ENCODE measurements around the gene DBNDD1. TPM values are rescaled to one million over a fixed set of nuclear protein-coding genes. Genes with fewer than 3 reads are reported as not detected.
"Not testable (repeated sequence)": the region's sequence is repeated elsewhere in the genome, so short reads cannot be mapped to it uniquely, and the experiment has no call there.

The DBNDD1 gene
- total RNA-seq, 2 experiments from 2014 or later, result 0.52 to 0.96 TPM

GRCh38 chr16:90010676-90011507, 8.4 kb downstream of the DBNDD1 start:
- Mint-ChIP-seq H3K36me3 (ENCODE audit: low read depth) (no peaks in the 10 kb centered on the region), H3K4me1 (ENCODE audit: low read depth) (peaks cover 15% of the 10 kb centered on the region), H3K9me3 (no peaks in the 10 kb centered on the region), H3K4me3 (no peak overlapping the region), H3K27me3 (peaks cover 2% of the 10 kb centered on the region), H3K27ac (no peak overlapping the region)
- TF ChIP-seq, protein P1, sequence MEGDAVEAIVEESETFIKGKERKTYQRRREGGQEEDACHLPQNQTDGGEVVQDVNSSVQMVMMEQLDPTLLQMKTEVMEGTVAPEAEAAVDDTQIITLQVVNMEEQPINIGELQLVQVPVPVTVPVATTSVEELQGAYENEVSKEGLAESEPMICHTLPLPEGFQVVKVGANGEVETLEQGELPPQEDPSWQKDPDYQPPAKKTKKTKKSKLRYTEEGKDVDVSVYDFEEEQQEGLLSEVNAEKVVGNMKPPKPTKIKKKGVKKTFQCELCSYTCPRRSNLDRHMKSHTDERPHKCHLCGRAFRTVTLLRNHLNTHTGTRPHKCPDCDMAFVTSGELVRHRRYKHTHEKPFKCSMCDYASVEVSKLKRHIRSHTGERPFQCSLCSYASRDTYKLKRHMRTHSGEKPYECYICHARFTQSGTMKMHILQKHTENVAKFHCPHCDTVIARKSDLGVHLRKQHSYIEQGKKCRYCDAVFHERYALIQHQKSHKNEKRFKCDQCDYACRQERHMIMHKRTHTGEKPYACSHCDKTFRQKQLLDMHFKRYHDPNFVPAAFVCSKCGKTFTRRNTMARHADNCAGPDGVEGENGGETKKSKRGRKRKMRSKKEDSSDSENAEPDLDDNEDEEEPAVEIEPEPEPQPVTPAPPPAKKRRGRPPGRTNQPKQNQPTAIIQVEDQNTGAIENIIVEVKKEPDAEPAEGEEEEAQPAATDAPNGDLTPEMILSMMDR (IDR thresholded peaks at IDR 0.05), result no peak
- intact Hi-C loops (cut with micrococcal nuclease), result no loop called here
- ChIA-PET CTCF (interaction anchor here (1.2 kb wide), 1 partner anchor 10 kb away, joined by 3 read pairs; no protein-coding TSS in a partner anchor), POLR2A (no interaction called here)
- no peak for ATAC-seq
- no peak for DNase-seq

- ChIA-PET POLR2A (interaction anchor here (1.0 to 1.4 kb wide), 2 partner anchors 12 to 39 kb away, joined by 3 to 4 read pairs; no protein-coding TSS in a partner anchor), CTCF (interaction anchor here (0.8 kb wide), 1 partner anchor 99 kb away, joined by 3 read pairs; no protein-coding TSS in a partner anchor)
- intact Hi-C loops (cut with micrococcal nuclease), result no loop called here
- Mint-ChIP-seq H3K4me1 (ENCODE audit: low read depth) (peaks cover 15% of the 10 kb centered on the region), H3K27me3 (peaks cover 2% of the 10 kb centered on the region), H3K36me3 (ENCODE audit: low read depth) (no peaks in the 10 kb centered on the region), H3K9me3 (no peaks in the 10 kb centered on the region), H3K27ac (no peak overlapping the region), H3K4me3 (peak overlapping the region; percentile 68)
- TF ChIP-seq, protein P1 (IDR thresholded peaks at IDR 0.05), result no peak
- ATAC-seq (peak; percentile 32), DNase-seq (no peak)
These were observed 9.9 kb downstream of the DBNDD1 start for GRCh38 chr16:90009172-90009899.

DNA sequence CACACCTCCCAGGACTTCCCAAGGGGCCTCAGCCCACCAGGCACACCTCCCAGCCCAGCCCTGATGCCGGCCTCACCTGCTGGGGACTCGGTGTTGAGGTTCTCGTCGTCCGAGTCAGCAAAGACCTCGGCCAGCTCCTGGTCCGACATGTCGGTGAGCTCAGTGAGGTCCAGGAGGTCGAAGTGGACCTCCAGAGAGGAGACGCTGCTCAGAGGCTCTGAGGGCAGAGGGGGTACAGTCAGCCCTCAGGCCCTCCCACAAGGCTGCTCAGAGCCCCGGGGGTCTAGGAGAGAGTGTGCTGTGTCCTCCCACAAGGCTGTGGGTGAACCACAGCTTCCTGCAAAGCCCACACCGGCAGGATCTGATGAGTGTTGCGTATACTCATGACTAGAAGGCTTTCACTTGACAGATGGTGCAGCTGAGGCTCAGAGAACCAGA, 10.5 kb downstream of the DBNDD1 start:
- ChIA-PET POLR2A (interaction anchor here (1.0 to 1.4 kb wide), 2 partner anchors 12 to 38 kb away, joined by 3 to 4 read pairs; no protein-coding TSS in a partner anchor), CTCF (interaction anchor here (0.8 kb wide), 1 partner anchor 98 kb away, joined by 3 read pairs; no protein-coding TSS in a partner anchor)
- H3K36me3 Mint-ChIP-seq (ENCODE audit: low read depth), result no peaks in the 10 kb centered on the region
- H3K27me3 Mint-ChIP-seq, result peaks cover 2% of the 10 kb centered on the region
- no peaks in the 10 kb centered on the region for H3K9me3 Mint-ChIP-seq
- TF ChIP-seq, protein P1 (IDR thresholded peaks at IDR 0.05), result no peak
- intact Hi-C loops (cut with micrococcal nuclease), result no loop called here
- ATAC-seq, result peak; percentile 98
- H3K27ac Mint-ChIP-seq, result peak overlapping the region; percentile 71
- H3K4me1 Mint-ChIP-seq (ENCODE audit: low read depth), result peaks cover 15% of the 10 kb centered on the region
- H3K4me3 Mint-ChIP-seq, result peak overlapping the region; percentile 68
- peak; percentile 91 for DNase-seq

DNA sequence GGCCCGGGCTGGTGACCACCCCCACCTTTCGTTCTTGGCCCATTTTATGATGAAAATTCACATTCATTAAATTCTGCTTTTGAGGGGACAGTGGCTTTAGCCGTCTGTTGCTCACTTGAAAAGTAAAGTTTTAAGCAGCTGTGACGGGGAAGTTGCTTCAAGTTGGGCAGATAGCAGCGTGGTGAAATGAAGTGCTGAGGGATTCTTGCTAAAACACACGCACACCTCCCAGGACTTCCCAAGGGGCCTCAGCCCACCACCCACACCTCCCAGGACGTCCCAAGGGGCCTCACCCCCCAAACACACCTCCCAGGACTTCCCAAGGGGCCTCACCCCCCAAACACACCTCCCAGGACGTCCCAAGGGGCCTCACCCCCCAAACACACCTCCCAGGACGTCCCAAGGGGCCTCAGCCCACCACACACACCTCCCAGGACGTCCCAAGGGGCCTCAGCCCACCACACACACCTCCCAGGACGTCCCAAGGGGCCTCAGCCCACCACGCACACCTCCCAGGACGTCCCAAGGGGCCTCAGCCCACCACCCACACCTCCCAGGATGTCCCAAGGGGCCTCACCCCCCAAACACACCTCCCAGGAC, 11.5 kb downstream of the DBNDD1 start:
- H3K4me3 Mint-ChIP-seq, result not testable (repeated sequence)

DNA sequence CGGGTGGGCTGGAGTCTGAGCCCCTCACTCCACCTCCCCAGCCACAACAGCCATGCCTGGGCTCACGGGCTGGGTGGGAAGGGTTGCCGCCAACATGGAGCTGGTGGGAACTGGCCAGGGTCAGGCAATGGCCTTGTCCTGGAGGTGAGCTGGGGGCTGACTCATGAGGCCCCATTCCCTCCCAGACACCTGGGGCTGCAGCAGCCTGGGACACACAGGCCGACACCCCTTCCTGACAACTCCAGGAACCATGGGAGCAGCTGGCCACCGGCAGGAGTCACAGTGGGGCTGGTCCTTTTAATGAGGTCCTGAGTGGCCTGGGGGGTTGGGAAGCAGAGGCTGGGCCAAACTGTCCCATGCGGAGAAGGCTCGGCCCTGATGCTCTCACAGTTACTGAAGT, 12.2 kb downstream of the DBNDD1 start:
- no peaks in the 10 kb centered on the region for H3K27me3 Mint-ChIP-seq
- intact Hi-C loops (cut with micrococcal nuclease), result no loop called here
- H3K36me3 Mint-ChIP-seq (ENCODE audit: low read depth), result no peaks in the 10 kb centered on the region
- no peak overlapping the region for H3K4me3 Mint-ChIP-seq
- no peaks in the 10 kb centered on the region for H3K9me3 Mint-ChIP-seq
- H3K27ac Mint-ChIP-seq, result no peak overlapping the region
- CTCF ChIA-PET, result interaction anchor here (0.7 kb wide), 1 partner anchor 75 kb away, joined by 3 read pairs; no protein-coding TSS in a partner anchor
- peaks cover 15% of the 10 kb centered on the region for H3K4me1 Mint-ChIP-seq (ENCODE audit: low read depth)
- ATAC-seq (no peak), DNase-seq (no peak)
- TF ChIP-seq, protein P1 (IDR thresholded peaks at IDR 0.05), result no peak
- POLR2A ChIA-PET, result no interaction called here

More for the DNA sequence above, 11.5 kb downstream of the DBNDD1 start:
- H3K36me3 Mint-ChIP-seq (ENCODE audit: low read depth); DNase-seq; H3K9me3 Mint-ChIP-seq; H3K27ac Mint-ChIP-seq; ATAC-seq; H3K27me3 Mint-ChIP-seq; intact Hi-C loops (cut with micrococcal nuclease); POLR2A ChIA-PET: not testable (repeated sequence)
- CTCF ChIA-PET, result interaction anchor here (0.7 kb wide), 1 partner anchor 74 kb away, joined by 3 read pairs; no protein-coding TSS in a partner anchor
- H3K4me1 Mint-ChIP-seq (ENCODE audit: low read depth), result peaks cover 15% of the 10 kb centered on the region
